ENCODE results near the gene ABAT. TPM values are rescaled to one million over a fixed set of nuclear protein-coding genes. Genes with fewer than 3 reads are reported as not detected.

Gene ABAT
- total RNA-seq, 1 donor from 2014 or later = 21.4 TPM

GRCh38 chr16:8686031-8686621 lies 11.7 kb downstream of the ABAT start:
- TF ChIP-seq CTCF (IDR thresholded peaks at IDR 0.05; ENCODE audit: unreplicated experiment) = no peak
- peaks cover 14% of the 10 kb centered on the region for H3K9me3 Mint-ChIP-seq
- peaks cover 5% of the 10 kb centered on the region for H3K4me1 Mint-ChIP-seq
- no peaks in the 10 kb centered on the region for H3K27me3 Mint-ChIP-seq (ENCODE audit: low read depth)
- no peak for DNase-seq (ENCODE audit: low spot score in 2 of 2, unreplicated experiment in 2 of 2)
- no peak overlapping the region for H3K4me3 Mint-ChIP-seq
- H3K27ac Mint-ChIP-seq = no peak overlapping the region
- H3K36me3 Mint-ChIP-seq = peaks cover 21% of the 10 kb centered on the region

GRCh38 chr16:8686879-8687278 lies 12.5 kb downstream of the ABAT start:
- Mint-ChIP-seq H3K36me3 (peaks cover 21% of the 10 kb centered on the region), H3K27me3 (ENCODE audit: low read depth) (no peaks in the 10 kb centered on the region), H3K4me1 (peaks cover 5% of the 10 kb centered on the region), H3K4me3 (no peak overlapping the region), H3K27ac (no peak overlapping the region), H3K9me3 (peaks cover 14% of the 10 kb centered on the region)
- no peak for TF ChIP-seq CTCF (IDR thresholded peaks at IDR 0.05; ENCODE audit: unreplicated experiment)
- no peak for DNase-seq (ENCODE audit: low spot score in 2 of 2, unreplicated experiment in 2 of 2)

- no peak overlapping the region for H3K27ac Mint-ChIP-seq
- no peaks in the 10 kb centered on the region for H3K27me3 Mint-ChIP-seq (ENCODE audit: low read depth)
- no peak for DNase-seq (ENCODE audit: low spot score in 2 of 2, unreplicated experiment in 2 of 2)
- no peaks in the 10 kb centered on the region for H3K4me1 Mint-ChIP-seq
- H3K4me3 Mint-ChIP-seq = no peak overlapping the region
- no peak for TF ChIP-seq CTCF (IDR thresholded peaks at IDR 0.05; ENCODE audit: unreplicated experiment)
- peaks cover 14% of the 10 kb centered on the region for H3K9me3 Mint-ChIP-seq
- H3K36me3 Mint-ChIP-seq = peaks cover 21% of the 10 kb centered on the region
Measured at GRCh38 chr16:8689686-8690085, 15.3 kb downstream of the ABAT start.

GRCh38 chr16:8691728-8692127 lies 17.3 kb downstream of the ABAT start:
- Mint-ChIP-seq H3K36me3 (peaks cover 19% of the 10 kb centered on the region), H3K27ac (no peak overlapping the region), H3K9me3 (peaks cover 14% of the 10 kb centered on the region), H3K4me3 (no peak overlapping the region), H3K27me3 (ENCODE audit: low read depth) (no peaks in the 10 kb centered on the region), H3K4me1 (no peaks in the 10 kb centered on the region)
- DNase-seq (ENCODE audit: low spot score in 2 of 2, unreplicated experiment in 2 of 2) = no peak
- TF ChIP-seq CTCF (IDR thresholded peaks at IDR 0.05; ENCODE audit: unreplicated experiment) = no peak

GRCh38 chr16:8694795-8695728 lies 20.6 kb downstream of the ABAT start:
- Mint-ChIP-seq H3K4me1 (no peaks in the 10 kb centered on the region), H3K36me3 (peaks cover 12% of the 10 kb centered on the region), H3K27me3 (ENCODE audit: low read depth) (no peaks in the 10 kb centered on the region), H3K9me3 (peaks cover 6% of the 10 kb centered on the region), H3K27ac (no peak overlapping the region), H3K4me3 (no peak overlapping the region)
- TF ChIP-seq CTCF (IDR thresholded peaks at IDR 0.05; ENCODE audit: unreplicated experiment) = no peak
- no peak for DNase-seq (ENCODE audit: low spot score in 2 of 2, unreplicated experiment in 2 of 2)
